Lower lobe of right lung (tissue), 2 donors: Measurements from ENCODE around the gene IKZF5. TPM values are rescaled to one million over a fixed set of nuclear protein-coding genes. Genes with fewer than 3 reads are reported as not detected.

ENCODE experiments used
- ATAC-seq, 2 donors: fragments of 200-7000 bp; cut with Tn5 transposase; one replicate each; pipeline ENCODE4 v1.9.1; 2020 to 2022; ENCODE audit warnings: mild to moderate bottlenecking in 2 of 2, moderate library complexity in 2 of 2
- DNase-seq: peaks from one replicate; pipeline ENCODE4 v3.0.0-alpha.2; 2020
- H3K27ac ChIP-seq: fragments of 200-600 bp; one replicate; pipeline ENCODE4 v1.8.0; 2022
- H3K27me3 ChIP-seq: fragments of 200-600 bp; one replicate; pipeline ENCODE4 v1.8.0; 2022; ENCODE audit warnings: low read depth
- H3K36me3 ChIP-seq: fragments of 200-600 bp; one replicate; pipeline ENCODE4 v1.8.0; 2022; ENCODE audit warnings: mild to moderate bottlenecking
- H3K4me1 ChIP-seq: fragments of 200-600 bp; one replicate; pipeline ENCODE4 v1.8.0; 2022
- H3K4me3 ChIP-seq: fragments of 200-600 bp; one replicate; pipeline ENCODE4 v1.8.0; 2022; ENCODE audit warnings: mild to moderate bottlenecking
- H3K9me3 ChIP-seq: fragments of 200-600 bp; one replicate; pipeline ENCODE4 v1.8.0; 2022
- CTCF ChIP-seq: fragments of 200-600 bp; IDR thresholded peaks from one replicate; pipeline ENCODE4 v1.8.0; 2022; ENCODE audit warnings: antibody characterized with exemption, mild to moderate bottlenecking
- intact Hi-C: fragments of 100-400 bp; cut with DNase I; formaldehyde crosslinking; loops from one replicate; pipeline ENCODE4 v1.11.0; 2022
- total RNA-seq: library from RNA; stranded (reverse); fragmentation: NEBNext Ultra II Directional; extraction: Animal tissue kit (Norgen Biotek cat#: 25700); gene quantifications from one replicate; pipeline ENCODE4 v1.2.1, GENCODE V29; 2021
- donor health status: DM: no; HTN: yes; CAD: no; lungs with severe emphysema.

The IKZF5 gene
- total RNA-seq, 1 donor from 2014 or later: 20.1 TPM

- intact Hi-C loops: no loop called here
- DNase-seq (peak; percentile 98), ATAC-seq (peak; percentile 99)
- H3K4me3 ChIP-seq: peak within 1 kb of the TSS; percentile 85
- no peaks in the 10 kb centered on the region for H3K27me3 ChIP-seq
- peaks cover 3% of the 10 kb centered on the region for H3K36me3 ChIP-seq
- H3K9me3 ChIP-seq: no peaks in the 10 kb centered on the region
- peaks cover 24% of the 10 kb centered on the region for H3K4me1 ChIP-seq
- TF ChIP-seq CTCF: no peak
- peak within 1 kb of the TSS; percentile 79 for H3K27ac ChIP-seq
Observed at GRCh38 chr10:122953902-122954730, 54.5 kb downstream of the IKZF5 start, which contains the start of gene C10orf88. Gene C10orf88 (minus strand): TSS chr10:122954227. CDS start chr10:122954178, 49 bp downstream.

- intact Hi-C loops: no loop called here
- ATAC-seq (no peak), DNase-seq (no peak)
- no peak for TF ChIP-seq CTCF
- Histone ChIP-seq H3K27me3 (no peaks in the 10 kb centered on the region), H3K9me3 (no peaks in the 10 kb centered on the region), H3K4me1 (peaks cover 18% of the 10 kb centered on the region), H3K27ac (no peak overlapping the region), H3K36me3 (peaks cover 37% of the 10 kb centered on the region), H3K4me3 (no peak overlapping the region)
Observed at GRCh38 chr10:122949296-122949695, 59.3 kb downstream of the IKZF5 start.

Other genes starting within 250 kb of the IKZF5 start
- gene CUZD1, start 162.9 kb downstream of the IKZF5 start, total RNA-seq: 0.56 TPM
- 3.8 TPM for gene FAM24B, start 129.2 kb downstream of the IKZF5 start, total RNA-seq
- gene FAM24A, start 98.2 kb downstream of the IKZF5 start, total RNA-seq: not detected
- gene C10orf88, start 54.6 kb downstream of the IKZF5 start, total RNA-seq: 7.0 TPM
- 2.8 TPM for gene PSTK, start 28.4 kb downstream of the IKZF5 start, total RNA-seq
- gene ACADSB, start 211 bp upstream of the IKZF5 start, total RNA-seq: 24.0 TPM
- not detected for gene HMX3, start 127.2 kb upstream of the IKZF5 start, total RNA-seq
- not detected for gene HMX2, start 139.3 kb upstream of the IKZF5 start, total RNA-seq
- gene BUB3, start 145.6 kb upstream of the IKZF5 start, total RNA-seq: 67.3 TPM